CD4-positive, alpha-beta T cell (primary cell): ENCODE measurements around the gene COL23A1. TPM values are rescaled to one million over a fixed set of nuclear protein-coding genes. Genes with fewer than 3 reads are reported as not detected.

Source experiments
- ATAC-seq: fragments of 200-7000 bp; cut with Tn5 transposase; one replicate; pipeline ENCODE4 v1.10.0; 2022; ENCODE audit warnings: mild to moderate bottlenecking; ENCODE audit not compliant: poor library complexity
- CTCF ChIA-PET: fragments of 350-600 bp; sonication (Branson Sonifier 250); formaldehyde crosslinking; loops from one replicate; lab custom pipeline; 2021; ENCODE audit warnings: antibody characterized with exemption, inconsistent platforms; lab: Charles Lee
- POLR2A ChIA-PET: fragments of 350-600 bp; sonication (Branson Sonifier 250); formaldehyde crosslinking; loops from one replicate; lab custom pipeline; 2021; ENCODE audit warnings: antibody characterized with exemption, inconsistent platforms; lab: Charles Lee
- DNase-seq, 14 experiments: peaks; one replicate each; pipeline ENCODE4 v3.0.0-alpha.2; 2013 to 2020; ENCODE audit warnings: mixed read lengths in 2 of 14
- H3K27ac ChIP-seq, 2 donors: one replicate each; pipeline versions ENCODE4 v1.5.1 to v1.7.0; 2013; ENCODE audit warnings: low read length in 2 of 2, low read depth in 1 of 2, mild to moderate bottlenecking in 1 of 2
- H3K27me3 ChIP-seq, 2 experiments: 1 replicate in 1 of 2; 2 replicates in 1 of 2; pipeline versions ENCODE4 v1.6.1 to v1.7.0; 2013; ENCODE audit warnings: low read length in 2 of 2, control low read depth in 1 of 2, mild to moderate bottlenecking in 1 of 2, moderate library complexity in 1 of 2; ENCODE audit not compliant: insufficient read depth in 2 of 2, control insufficient read depth in 1 of 2
- H3K36me3 ChIP-seq: one replicate; pipeline ENCODE4 v1.6.1; 2013; ENCODE audit warnings: low read length, control low read depth; ENCODE audit not compliant: insufficient read depth
- H3K4me1 ChIP-seq: one replicate; pipeline ENCODE4 v1.6.1; 2013; ENCODE audit warnings: low read length, control low read depth; ENCODE audit not compliant: insufficient read depth
- H3K4me3 ChIP-seq: one replicate; pipeline ENCODE4 v1.5.1; 2013; ENCODE audit warnings: mild to moderate bottlenecking, low read length, moderate library complexity
- H3K9me3 ChIP-seq, 2 experiments: 1 replicate in 1 of 2; 2 replicates in 1 of 2; pipeline versions ENCODE4 v1.6.1 to v1.7.0; 2013; ENCODE audit warnings: low read length in 2 of 2, mild to moderate bottlenecking in 2 of 2, control low read depth in 1 of 2, moderate library complexity in 1 of 2; ENCODE audit not compliant: control insufficient read depth in 1 of 2, insufficient read depth in 1 of 2
- H3K27ac Mint-ChIP-seq: one replicate; pipeline ENCODE4 v1.8.0; 2020; ENCODE audit warnings: mixed read lengths
- H3K27me3 Mint-ChIP-seq: one replicate; pipeline ENCODE4 v1.8.0; 2021; ENCODE audit warnings: mixed read lengths
- H3K36me3 Mint-ChIP-seq: one replicate; pipeline ENCODE4 v1.8.0; 2021; ENCODE audit warnings: low read depth, mixed read lengths
- H3K4me1 Mint-ChIP-seq: one replicate; pipeline ENCODE4 v1.8.0; 2021; ENCODE audit warnings: low read depth, mixed read lengths
- H3K4me3 Mint-ChIP-seq: one replicate; pipeline ENCODE4 v1.8.0; 2020; ENCODE audit warnings: mild to moderate bottlenecking, mixed read lengths
- H3K9me3 Mint-ChIP-seq: one replicate; pipeline ENCODE4 v1.8.0; 2020; ENCODE audit warnings: mixed read lengths
- CTCF ChIP-seq: fragments of 200-600 bp; IDR thresholded peaks from one replicate; pipeline ENCODE4 v1.8.0; 2022; ENCODE audit warnings: antibody characterized with exemption, mild to moderate bottlenecking
- intact Hi-C, 2 experiments: fragments of 100-400 bp; cut with DNase I in 1 of 2; cut with micrococcal nuclease in 1 of 2; formaldehyde crosslinking; loops; one replicate each; pipeline versions ENCODE4 v1.15.1 to v1.9.0; 2023 to 2025; cut with DNase I, micrococcal nuclease
- total RNA-seq, 174 experiments: library from RNA in 2 of 174; stranded (reverse) in 2 of 174; gene quantifications; one replicate each; pipeline ENCODE4 v1.2.3 and lab custom pipeline; 2021 to 2026

Gene COL23A1
- total RNA-seq, 2 experiments from 2014 or later, result not detected

GRCh38 chr5:178213003-178213461 is 377.2 kb downstream of the COL23A1 start:
- CTCF ChIA-PET, result no interaction called here

GRCh38 chr5:178212241-178213002 is 377.8 kb downstream of the COL23A1 start:
- Histone ChIP-seq H3K9me3 (no peaks in the 10 kb centered on the region), H3K27me3 (no peaks in the 10 kb centered on the region), H3K27ac (no peak overlapping the region), H3K4me3 (no peak overlapping the region), H3K36me3 (peaks cover 96% of the 10 kb centered on the region), H3K4me1 (peaks cover 18% of the 10 kb centered on the region)
- peaks cover 21% of the 10 kb centered on the region for H3K4me1 Mint-ChIP-seq
- no peak for TF ChIP-seq CTCF
- H3K36me3 Mint-ChIP-seq, result peaks cover 96% of the 10 kb centered on the region
- no peaks in the 10 kb centered on the region for H3K9me3 Mint-ChIP-seq
- no peak overlapping the region for H3K4me3 Mint-ChIP-seq
- POLR2A ChIA-PET, result interaction anchor here (0.5 to 2.6 kb wide), 2 partner anchors 8 to 1362 kb away, joined by 3 to 16 read pairs; partner anchors contain the start of gene HNRNPAB
- intact Hi-C loops, result no loop called here
- peak in 1 of 14 experiments; percentile 2 for DNase-seq
- no peak for ATAC-seq
- no peaks in the 10 kb centered on the region for H3K27me3 Mint-ChIP-seq
- H3K27ac Mint-ChIP-seq, result peak overlapping the region; percentile 9
- CTCF ChIA-PET, result no interaction called here

More at GRCh38 chr5:178213003-178213461, 377.2 kb downstream of the COL23A1 start:
- H3K4me3 Mint-ChIP-seq, result no peak overlapping the region
- intact Hi-C loops, result no loop called here
- Histone ChIP-seq H3K27me3 (no peaks in the 10 kb centered on the region), H3K36me3 (peaks cover 89% of the 10 kb centered on the region), H3K4me3 (no peak overlapping the region), H3K4me1 (peaks cover 12% of the 10 kb centered on the region), H3K9me3 (no peaks in the 10 kb centered on the region), H3K27ac (no peak overlapping the region)
- peak in 1 of 14 experiments; percentile 2 for DNase-seq
- no peaks in the 10 kb centered on the region for H3K9me3 Mint-ChIP-seq
- H3K27me3 Mint-ChIP-seq, result no peaks in the 10 kb centered on the region
- H3K36me3 Mint-ChIP-seq, result peaks cover 90% of the 10 kb centered on the region
- no peak overlapping the region for H3K27ac Mint-ChIP-seq
- H3K4me1 Mint-ChIP-seq, result peaks cover 15% of the 10 kb centered on the region
- ATAC-seq, result no peak
- POLR2A ChIA-PET, result interaction anchor here (2.6 kb wide), 1 partner anchor 9 kb away, joined by 16 read pairs; the partner anchor contains the start of gene HNRNPAB
- no peak for TF ChIP-seq CTCF

GRCh38 chr5:178211095-178212048 is 378.8 kb downstream of the COL23A1 start:
- ChIA-PET CTCF (no interaction called here), POLR2A (interaction anchor here (1.0 kb wide), 1 partner anchor 1412 kb away, joined by 3 read pairs; the partner anchor contains the start of gene HNRNPH1)
- H3K36me3 ChIP-seq, result peaks cover 100% of the 10 kb centered on the region
- no peaks in the 10 kb centered on the region for H3K9me3 ChIP-seq
- H3K4me1 ChIP-seq, result peaks cover 28% of the 10 kb centered on the region
- Mint-ChIP-seq H3K4me3 (peak overlapping the region; percentile 15), H3K9me3 (no peaks in the 10 kb centered on the region), H3K27me3 (no peaks in the 10 kb centered on the region), H3K27ac (peak overlapping the region; percentile 7), H3K4me1 (peaks cover 32% of the 10 kb centered on the region), H3K36me3 (peaks cover 100% of the 10 kb centered on the region)
- no peak overlapping the region for H3K4me3 ChIP-seq
- ATAC-seq (no peak), DNase-seq (peak in 1 of 14 experiments; percentile 1)
- intact Hi-C loops, result no loop called here
- no peak for TF ChIP-seq CTCF
- H3K27ac ChIP-seq, result no peak overlapping the region
- no peaks in the 10 kb centered on the region for H3K27me3 ChIP-seq
